Measurements from ENCODE around the gene RANBP6.

RANBP6 gene

GRCh38 chr9:6006749-6007057 is 8.7 kb downstream of the RANBP6 start:
- DNase-seq, result no peak

GRCh38 chr9:6000955-6001354 is 14.5 kb downstream of the RANBP6 start:
- no peak for DNase-seq

GRCh38 chr9:5999443-6000101 is 15.9 kb downstream of the RANBP6 start:
- no peak for DNase-seq

GRCh38 chr9:5994493-5994892 is 20.9 kb downstream of the RANBP6 start:
- no peak for DNase-seq

- no peak for DNase-seq
Measured at GRCh38 chr9:5988265-5988664, 27.2 kb downstream of the RANBP6 start.

- no peak for DNase-seq
Measured at GRCh38 chr9:5983042-5983441, 32.4 kb downstream of the RANBP6 start.

- DNase-seq, result no peak
Measured at GRCh38 chr9:5982317-5982716, 33.1 kb downstream of the RANBP6 start.

GRCh38 chr9:5978523-5978922 is 36.9 kb downstream of the RANBP6 start:
- DNase-seq, result no peak

- no peak for DNase-seq
Measured at GRCh38 chr9:5976674-5977397, 38.6 kb downstream of the RANBP6 start.

GRCh38 chr9:5971740-5972139 is 43.7 kb downstream of the RANBP6 start:
- no peak for DNase-seq

Data from NCI-H774 (cell line).